NCI-H2171 (cell line): Measurements from ENCODE around the gene CDK19.

Experiments used
- DNase-seq: peaks from one replicate; lab custom pipeline; 2025; lab: John Stamatoyannopoulos, UW

Gene CDK19

DNA sequence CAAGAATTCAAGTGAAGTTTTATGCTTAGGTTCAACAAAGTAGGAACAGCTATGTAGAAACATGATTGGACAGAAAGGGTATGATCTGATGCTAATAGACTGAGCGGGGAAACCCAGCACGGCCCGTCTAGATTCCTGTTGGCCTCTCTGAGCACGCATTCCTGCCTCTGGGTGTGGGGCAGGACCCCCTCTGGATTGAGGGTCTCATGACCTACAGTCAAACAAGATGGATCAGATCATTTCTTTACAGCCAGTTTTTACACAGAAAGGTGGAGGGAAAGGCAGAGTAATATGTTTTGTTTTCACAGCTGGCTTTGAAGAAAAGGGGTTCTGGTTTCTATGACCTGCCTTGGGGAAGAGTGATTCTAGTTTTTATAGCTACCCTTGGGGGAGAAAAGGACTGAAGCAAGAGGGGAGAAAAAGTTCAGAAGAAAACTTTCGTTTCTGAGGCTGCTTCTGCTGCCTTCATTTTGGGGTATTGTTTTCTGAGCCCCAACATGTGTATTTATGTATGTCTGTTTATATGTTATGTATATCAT, 239.3 kb downstream of the CDK19 start:
- no peak for DNase-seq

DNA sequence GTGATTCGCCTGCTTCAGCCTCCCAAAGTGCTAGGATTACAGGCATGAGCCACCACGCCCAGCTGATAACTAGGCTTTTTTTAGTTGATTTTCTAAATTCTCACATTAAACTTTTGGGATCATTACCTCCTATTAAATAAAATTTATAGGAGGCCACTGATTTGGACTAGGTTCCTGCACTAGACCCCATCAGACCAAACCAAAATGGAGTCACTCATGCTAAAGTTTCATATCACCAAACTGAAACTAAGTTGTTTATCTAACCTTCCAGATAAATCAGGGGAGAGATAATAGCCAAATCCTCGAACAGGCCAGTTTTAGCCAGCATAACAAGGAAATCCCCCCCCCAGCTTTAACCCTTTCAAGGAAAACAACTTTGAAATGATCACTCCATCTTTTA, 240.5 kb downstream of the CDK19 start:
- no peak for DNase-seq

DNA sequence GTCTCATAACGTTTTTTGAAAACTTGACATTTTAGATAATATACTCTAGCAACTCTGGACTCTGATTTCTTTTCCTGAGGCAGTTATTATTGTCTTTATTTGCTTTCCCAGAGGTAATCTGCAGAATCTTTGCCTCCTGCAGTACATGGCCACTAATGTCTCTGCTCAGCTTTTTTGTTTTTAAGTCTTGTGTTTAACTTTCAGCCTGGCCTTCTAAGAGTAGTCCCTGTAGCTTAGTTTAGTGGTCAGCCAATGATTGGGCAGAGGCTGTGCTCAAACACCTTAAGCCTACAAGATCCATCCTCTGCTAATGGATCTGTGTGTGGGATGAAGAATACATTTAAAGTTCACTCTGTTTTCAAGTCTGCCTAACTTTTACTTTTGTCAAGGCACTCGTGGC, 241.7 kb downstream of the CDK19 start:
- no peak for DNase-seq

DNA sequence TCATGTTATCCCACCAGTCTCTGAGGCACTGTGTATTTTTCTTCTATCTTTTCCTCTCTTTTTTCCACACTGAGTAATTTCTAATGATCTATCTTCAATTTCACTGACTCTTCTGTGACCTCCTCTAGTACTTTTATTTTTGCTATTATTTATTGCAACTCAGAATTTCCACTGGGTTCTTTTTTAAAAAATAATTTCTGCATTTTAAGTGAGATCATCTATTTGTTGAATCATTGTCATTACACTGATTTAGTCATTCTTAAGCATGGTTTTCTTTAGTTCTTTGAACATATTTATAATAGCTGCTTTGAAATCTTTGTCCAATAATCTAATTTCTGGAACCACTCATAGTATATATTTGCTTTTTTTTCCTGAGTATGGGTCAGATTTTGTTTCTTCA, 242.1 kb downstream of the CDK19 start:
- no peak for DNase-seq

DNA sequence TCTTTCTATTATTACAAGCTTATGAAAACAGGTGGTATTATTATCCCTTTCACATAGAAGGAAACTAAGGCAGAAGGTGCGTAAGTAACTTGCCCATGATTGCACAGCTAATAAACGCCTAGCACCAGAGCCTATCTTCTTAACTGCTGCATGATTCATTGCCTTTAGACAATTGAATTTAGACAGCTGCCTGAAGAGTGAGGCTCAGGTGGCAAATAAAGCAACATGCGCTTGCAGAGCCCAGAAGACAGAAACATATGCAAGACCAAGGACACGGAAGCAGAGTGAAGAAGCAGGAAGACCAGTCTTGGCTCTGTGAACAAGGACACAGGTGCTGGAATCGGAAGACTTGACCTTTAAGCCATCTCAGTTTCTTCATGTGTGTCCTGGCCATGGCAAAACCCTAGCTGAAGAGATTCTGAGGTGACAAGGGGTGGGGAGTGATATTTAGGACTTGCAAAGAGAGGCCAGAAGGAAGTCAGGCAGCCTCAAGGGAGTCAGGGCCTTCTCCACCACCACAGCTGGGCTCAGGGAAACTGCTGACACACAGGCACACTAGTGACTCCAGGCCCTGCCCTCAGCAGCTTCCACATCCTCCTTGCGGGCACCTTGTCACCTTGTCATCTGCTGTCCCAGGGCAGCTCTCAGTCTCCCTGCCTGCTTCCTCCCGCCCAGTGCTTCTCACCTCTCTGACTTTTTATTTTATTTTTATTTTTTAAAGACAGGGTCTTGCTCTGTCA, 247.1 kb downstream of the CDK19 start:
- DNase-seq: no peak

DNA sequence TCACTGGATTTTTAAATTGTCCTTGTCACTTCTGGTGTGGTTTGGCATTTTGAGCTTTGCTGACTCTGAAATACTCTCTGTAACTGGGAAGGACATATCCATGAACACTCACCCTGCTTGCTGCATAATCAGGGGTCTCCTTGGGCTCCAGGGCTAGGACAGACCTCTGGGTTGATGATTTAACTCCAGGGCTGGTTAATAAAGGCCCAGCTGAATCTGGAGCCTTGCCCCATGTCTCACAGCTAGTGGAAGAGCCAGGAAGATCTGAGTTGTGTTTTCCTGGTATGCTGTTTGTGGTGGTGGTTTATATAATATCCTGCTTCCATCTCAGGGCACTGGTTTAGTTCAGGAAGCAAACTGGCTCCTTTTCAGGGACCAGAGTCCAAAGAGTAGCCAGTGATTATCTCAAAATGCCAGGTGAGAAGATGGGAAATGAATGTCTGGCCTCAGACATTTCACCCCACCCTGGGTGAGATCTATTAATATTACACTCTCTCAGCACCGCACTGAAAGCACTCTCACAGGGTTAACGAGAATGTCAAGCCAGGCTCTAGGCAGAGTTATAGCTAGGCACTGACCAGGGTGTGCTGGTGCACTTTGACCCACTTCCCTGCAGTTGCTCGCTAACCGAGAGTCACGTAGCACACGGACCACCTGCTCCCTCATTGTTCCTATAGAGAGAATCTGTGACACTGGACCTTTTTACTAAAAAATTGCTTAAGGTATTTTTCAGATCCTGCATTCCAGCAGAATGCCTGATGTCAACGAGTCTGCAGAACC, 248.7 kb downstream of the CDK19 start:
- DNase-seq: no peak

DNA sequence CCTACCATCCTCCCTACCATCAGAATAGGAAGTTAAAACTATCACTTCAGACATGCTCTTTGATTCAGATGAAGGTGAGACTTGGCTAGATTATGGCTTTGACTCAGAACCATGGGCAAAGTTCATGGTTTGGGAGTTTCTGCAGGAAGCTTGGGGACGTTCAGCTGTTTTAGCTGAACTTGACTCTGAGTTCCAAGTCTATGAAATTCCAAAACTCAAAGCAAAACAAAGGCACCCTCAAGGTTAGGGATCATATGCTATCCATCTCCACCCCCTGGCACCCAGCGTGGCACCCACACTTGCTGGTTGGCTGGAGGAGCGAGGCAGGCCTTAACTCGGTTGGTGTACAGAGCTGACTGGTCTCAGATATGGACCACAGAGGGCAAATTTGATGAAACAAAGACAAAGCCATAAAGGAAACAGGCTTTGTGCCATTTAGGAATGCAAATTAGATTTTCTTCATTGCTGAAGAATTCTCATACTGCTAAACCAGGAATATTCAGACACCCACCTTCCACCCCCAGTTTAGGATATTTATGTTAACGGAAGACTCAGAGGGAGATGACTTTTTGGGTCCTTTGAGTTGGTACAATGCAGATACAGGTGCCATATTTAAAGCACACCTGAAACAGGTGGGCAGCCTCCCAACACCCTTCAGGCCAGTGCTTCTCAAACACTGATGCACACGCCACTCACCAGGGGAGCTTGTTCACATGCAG, 250.4 kb downstream of the CDK19 start:
- DNase-seq: no peak

DNA sequence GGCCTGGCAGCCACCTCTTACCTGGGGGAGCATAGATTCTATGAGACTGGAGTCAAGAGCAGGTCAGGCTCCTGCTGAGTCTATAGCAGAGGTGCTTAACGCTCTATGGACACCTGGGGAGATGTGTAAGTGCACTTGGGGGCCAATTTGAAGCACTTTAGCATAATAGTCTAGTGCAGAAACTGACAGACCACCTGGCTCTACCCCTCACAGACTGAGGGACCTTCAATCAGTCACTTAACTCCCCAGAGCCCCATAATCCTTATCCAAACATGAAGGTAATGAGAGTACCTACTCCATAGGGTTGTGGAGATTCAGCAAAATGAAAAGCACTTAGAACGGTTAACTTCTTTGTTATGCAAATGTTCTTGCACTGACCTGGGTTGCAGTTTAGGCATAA, 251.6 kb downstream of the CDK19 start:
- no peak for DNase-seq

DNA sequence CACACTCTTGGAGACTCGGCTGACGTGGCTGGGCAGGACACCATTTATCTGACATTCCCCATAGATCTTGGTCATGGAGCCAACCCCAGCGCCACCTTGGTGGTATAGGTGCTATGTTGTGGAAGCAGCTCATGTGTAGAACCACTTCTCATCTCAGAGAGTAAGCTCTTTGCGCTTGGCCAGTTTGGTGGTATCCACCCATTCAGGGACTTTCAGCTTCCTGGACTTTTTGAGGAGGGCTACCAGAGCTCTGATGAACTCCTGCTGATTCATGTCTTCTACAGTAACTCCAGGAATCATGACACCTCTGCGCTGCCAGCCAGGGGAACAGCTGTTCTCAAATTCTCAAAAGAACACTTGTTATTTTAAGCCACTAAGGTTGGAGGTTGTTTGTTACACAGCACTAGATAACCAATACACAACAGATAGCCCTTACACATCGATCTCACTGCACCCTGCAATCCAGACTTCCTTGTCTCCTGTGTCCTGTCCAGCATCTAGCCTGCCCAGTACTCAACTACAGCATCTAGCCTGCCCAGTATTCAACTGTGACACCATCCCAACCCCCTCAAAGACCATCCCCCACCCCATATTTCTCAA, 252.9 kb downstream of the CDK19 start:
- no peak for DNase-seq

DNA sequence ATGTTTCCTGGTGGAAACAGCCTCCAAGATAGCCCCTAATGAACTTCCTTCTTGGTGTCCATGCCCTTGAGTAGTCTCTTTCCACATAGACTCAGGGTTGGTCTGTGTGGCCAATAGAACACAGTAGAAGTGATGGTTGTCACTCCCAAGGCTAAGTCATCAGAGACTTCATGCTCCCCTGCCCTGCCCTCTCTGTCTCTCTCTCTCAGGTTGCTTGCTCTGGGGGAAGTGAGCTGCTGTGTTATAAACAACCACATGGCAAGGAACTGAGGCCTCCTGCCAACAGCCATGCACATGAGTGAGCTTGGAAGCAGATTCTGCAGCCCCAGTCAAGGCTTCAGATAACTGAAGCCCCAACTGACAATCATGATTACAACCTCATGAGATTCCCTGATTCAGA, 253.6 kb downstream of the CDK19 start:
- DNase-seq: no peak

DNA sequence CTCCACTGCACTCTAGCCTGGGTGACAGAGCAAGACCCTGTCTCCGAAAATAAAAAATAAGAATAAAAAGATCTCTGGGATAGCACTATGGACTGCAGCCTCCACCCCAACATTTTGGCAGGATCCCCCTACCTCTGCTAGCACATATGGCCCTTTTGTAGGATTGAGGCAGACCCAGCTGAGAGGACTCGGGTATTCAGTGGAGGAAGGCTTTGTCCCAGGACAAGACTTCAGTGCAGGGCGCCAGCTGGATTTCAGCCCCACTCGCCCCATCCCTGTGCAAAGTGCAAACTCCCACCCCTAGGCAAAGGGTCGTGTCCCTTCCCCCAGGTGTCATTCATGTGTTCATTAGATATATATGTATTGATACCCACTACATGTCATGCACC, 254.3 kb downstream of the CDK19 start:
- DNase-seq: no peak

DNA sequence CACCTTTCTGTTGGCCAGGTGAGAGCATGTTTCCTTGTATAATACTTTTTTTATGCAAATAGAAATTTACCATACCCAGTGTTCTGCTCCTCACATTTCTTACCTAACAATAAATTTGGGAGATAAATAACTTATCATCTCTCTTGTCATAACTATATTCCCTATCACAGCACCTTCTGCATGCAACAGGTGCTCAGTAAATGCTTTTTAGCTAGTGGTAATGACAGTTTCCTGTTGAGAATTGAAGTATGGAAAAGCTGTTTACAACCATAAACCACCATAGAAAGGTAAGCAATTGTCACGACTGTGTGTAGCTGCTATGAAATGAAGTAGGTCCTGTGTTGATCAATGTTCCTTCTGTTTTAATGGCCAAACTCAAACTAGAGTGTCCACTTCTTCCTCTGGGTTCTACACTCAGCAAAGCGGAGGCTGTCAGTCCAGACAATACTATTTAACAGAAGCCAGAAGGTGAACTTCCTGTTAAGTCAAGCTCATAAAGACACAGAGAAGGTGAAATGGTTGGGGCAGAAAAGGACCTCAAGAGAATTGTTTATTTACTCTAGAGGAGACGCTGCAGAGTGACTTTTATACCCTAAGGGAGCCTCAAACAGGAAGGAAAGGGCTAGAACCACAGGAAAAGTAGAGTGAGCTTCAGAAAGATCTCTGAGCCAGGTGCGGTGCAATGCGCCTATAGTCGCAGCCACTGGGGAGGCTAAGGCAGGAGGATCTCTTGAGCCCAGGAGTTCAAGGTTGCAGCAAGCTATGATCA, 254.8 kb downstream of the CDK19 start:
- no peak for DNase-seq
